PFSK-1 (cell line): ENCODE measurements around the gene KIAA2012.

Source experiments
- FOXP2 ChIP-seq: optimal IDR thresholded peaks from 2 replicates; pipeline ENCODE3; 2011; ENCODE audit warnings: borderline replicate concordance, control low read depth, inconsistent platforms; ENCODE audit not compliant: insufficient read depth; ENCODE audit errors: extremely low read length, extremely low read depth
- POLR2AphosphoS5 ChIP-seq: IDR thresholded peaks from 2 replicates; pipeline ENCODE4 v1.6.1; 2012; ENCODE audit warnings: low read depth, mild to moderate bottlenecking, control low read depth, low read length, moderate library complexity
- SIN3A ChIP-seq: IDR thresholded peaks from 2 replicates; pipeline ENCODE4 v1.6.1; 2012; ENCODE audit warnings: mild to moderate bottlenecking, low read length, moderate library complexity, borderline replicate concordance; ENCODE audit not compliant: insufficient read depth
- TAF1 ChIP-seq: IDR thresholded peaks from 2 replicates; pipeline ENCODE4 v1.6.1; 2012; ENCODE audit warnings: low read length, control low read depth, borderline replicate concordance; ENCODE audit not compliant: insufficient read depth
- TF ChIP-seq, protein P1 (sequence below), 2 experiments: IDR thresholded peaks; 2 replicates each; pipeline versions ENCODE4 v1.6.1 to v1.8.0; 2011 to 2012; ENCODE audit warnings: low read depth in 2 of 2, low read length in 2 of 2, control low read depth in 1 of 2, inconsistent platforms in 1 of 2, mild to moderate bottlenecking in 1 of 2, moderate library complexity in 1 of 2; ENCODE audit not compliant: insufficient read depth in 1 of 2

DNA sequence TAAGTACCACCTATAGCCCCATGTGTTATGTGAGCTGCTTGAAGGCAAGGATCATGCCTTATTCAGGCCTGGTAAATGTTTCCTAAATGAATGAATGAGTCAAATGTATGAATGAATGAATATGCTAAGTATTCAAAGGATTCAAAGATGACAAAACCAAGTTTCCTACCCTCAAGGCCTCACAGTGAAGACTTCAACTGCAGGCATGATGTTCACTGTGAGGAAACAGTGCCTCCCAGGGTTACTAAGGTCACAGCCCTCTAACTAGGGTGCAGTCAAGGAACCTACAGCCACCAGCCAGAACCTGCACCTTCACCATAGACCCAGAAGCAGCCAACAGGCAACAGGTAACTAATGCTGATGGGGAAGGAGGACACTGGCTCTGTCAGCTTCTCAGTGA lies 96.1 kb downstream of the KIAA2012 start:
- TF ChIP-seq, protein P1, sequence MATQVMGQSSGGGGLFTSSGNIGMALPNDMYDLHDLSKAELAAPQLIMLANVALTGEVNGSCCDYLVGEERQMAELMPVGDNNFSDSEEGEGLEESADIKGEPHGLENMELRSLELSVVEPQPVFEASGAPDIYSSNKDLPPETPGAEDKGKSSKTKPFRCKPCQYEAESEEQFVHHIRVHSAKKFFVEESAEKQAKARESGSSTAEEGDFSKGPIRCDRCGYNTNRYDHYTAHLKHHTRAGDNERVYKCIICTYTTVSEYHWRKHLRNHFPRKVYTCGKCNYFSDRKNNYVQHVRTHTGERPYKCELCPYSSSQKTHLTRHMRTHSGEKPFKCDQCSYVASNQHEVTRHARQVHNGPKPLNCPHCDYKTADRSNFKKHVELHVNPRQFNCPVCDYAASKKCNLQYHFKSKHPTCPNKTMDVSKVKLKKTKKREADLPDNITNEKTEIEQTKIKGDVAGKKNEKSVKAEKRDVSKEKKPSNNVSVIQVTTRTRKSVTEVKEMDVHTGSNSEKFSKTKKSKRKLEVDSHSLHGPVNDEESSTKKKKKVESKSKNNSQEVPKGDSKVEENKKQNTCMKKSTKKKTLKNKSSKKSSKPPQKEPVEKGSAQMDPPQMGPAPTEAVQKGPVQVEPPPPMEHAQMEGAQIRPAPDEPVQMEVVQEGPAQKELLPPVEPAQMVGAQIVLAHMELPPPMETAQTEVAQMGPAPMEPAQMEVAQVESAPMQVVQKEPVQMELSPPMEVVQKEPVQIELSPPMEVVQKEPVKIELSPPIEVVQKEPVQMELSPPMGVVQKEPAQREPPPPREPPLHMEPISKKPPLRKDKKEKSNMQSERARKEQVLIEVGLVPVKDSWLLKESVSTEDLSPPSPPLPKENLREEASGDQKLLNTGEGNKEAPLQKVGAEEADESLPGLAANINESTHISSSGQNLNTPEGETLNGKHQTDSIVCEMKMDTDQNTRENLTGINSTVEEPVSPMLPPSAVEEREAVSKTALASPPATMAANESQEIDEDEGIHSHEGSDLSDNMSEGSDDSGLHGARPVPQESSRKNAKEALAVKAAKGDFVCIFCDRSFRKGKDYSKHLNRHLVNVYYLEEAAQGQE (IDR thresholded peaks at IDR 0.05; ENCODE audit: insufficient read depth in 1 of 2, low read depth in 2 of 2, low read length in 2 of 2) = no peak
- TF ChIP-seq POLR2AphosphoS5 (no peak), TAF1 (no peak), SIN3A (no peak), FOXP2 (no peak)
